HG03175 (cell line): ENCODE results near the gene RUBCNL.
"Not testable (repeated sequence)": the region's sequence is repeated elsewhere in the genome, so short reads cannot be mapped to it uniquely, and the experiment has no call there.

ENCODE experiments used
- ATAC-seq: cut with Tn5 transposase; IDR thresholded peaks from one replicate; pipeline ENCODE4 v1.9.1; 2021; ENCODE audit warnings: mild to moderate bottlenecking, moderate library complexity; ENCODE audit not compliant: unreplicated experiment

The RUBCNL gene, protein sequence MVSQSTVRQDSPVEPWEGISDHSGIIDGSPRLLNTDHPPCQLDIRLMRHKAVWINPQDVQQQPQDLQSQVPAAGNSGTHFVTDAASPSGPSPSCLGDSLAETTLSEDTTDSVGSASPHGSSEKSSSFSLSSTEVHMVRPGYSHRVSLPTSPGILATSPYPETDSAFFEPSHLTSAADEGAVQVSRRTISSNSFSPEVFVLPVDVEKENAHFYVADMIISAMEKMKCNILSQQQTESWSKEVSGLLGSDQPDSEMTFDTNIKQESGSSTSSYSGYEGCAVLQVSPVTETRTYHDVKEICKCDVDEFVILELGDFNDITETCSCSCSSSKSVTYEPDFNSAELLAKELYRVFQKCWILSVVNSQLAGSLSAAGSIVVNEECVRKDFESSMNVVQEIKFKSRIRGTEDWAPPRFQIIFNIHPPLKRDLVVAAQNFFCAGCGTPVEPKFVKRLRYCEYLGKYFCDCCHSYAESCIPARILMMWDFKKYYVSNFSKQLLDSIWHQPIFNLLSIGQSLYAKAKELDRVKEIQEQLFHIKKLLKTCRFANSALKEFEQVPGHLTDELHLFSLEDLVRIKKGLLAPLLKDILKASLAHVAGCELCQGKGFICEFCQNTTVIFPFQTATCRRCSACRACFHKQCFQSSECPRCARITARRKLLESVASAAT

DNA sequence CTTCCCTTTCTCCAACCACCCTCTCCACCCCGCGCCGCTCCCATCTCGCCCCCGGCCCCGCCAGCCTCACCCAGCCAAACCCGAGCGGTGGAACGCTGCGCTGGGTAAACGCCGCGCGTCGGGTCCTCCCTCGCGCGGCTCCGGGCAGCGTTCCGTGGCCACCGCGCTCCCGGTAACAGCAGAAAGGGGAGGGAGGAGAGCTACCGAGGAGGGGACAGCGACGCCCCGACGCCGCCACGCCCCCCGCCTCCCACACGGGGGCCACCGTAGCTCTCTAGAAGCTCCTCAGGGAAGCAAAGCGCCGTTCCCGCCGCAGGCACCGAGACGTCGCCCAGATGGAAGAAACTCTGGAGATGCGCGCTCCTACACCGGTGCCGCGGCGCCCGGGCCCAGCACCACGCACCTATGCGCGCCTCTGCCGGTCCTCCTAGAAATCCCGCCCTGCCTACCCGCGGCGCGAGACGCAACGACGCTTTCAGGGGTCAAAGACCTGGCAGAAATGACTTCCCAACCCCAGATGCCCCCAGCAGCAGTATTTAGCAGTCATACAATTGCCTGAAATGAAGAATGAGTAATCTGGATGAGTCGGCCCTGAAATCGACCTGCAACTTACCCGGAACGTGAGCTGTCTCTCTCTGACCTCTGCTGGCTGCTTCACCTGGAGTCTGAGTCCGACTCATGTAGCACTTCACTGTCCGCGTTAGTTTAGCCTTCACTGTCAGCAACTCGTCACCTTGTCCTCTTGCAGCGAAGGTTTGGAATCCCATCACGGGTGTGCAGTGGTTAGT is at the start of gene RUBCNL:
TSS of gene RUBCNL (minus strand) at position 189 of the 788 bp plus-strand sequence. CDS start 14,777 bp downstream, outside the sequence.
- ATAC-seq = peak; percentile 34

DNA sequence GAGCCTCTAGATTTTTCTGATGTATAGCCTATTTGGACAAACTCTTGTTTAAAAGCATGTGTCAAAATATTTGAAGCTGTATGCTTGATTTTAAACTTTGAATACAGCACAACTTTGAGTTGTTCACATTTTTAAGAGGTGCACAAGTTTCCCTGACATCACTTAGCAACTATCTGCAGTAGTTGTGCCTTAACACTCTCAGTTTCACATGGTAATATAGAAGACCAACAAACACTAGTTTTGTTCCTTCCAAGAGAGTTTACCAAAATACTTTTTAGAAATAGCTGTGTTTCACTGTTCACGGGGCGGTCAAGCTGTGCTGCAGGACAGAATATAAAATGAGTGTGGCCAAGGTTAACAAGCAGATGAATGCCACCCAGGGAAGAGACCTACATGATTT is 42.5 kb upstream of the RUBCNL start:
- not testable (repeated sequence) for ATAC-seq

DNA sequence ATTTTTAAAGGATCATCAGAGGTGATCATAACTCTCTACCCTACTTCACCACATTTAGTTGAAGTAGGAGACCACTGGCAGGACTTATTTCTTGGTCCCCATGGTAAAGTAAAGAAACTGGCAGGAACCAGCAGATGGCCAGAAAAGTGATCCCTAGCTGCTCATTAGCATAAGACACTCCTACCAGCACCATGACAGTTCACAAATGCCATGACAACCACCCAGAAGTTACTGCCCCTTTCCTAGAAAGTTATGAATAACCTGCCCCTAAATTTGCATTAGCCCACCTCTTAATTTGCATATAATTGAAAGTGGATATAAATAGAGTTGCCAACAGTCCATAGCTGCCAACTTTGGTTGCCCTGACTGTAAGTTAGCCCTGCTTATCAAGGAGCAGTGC is 18.4 kb upstream of the RUBCNL start:
- no peak for ATAC-seq

DNA sequence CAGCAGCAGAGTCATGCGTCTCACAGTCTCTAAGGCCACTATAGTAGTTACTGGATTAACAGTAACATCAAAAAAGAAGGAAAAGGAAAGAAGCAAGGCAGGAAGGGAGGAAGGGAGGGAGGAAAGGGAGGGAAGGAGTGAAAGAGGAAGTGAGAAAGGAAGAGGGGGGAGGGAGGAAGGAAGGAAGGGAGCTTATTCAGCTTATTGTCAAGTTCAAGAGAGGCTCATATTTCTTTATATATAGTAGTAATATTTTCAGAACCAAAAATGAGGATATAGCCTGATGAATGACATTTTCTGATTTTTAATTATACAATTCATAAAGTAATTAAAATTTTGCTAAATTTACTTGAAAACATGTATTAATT is 17.7 kb upstream of the RUBCNL start:
- no peak for ATAC-seq

DNA sequence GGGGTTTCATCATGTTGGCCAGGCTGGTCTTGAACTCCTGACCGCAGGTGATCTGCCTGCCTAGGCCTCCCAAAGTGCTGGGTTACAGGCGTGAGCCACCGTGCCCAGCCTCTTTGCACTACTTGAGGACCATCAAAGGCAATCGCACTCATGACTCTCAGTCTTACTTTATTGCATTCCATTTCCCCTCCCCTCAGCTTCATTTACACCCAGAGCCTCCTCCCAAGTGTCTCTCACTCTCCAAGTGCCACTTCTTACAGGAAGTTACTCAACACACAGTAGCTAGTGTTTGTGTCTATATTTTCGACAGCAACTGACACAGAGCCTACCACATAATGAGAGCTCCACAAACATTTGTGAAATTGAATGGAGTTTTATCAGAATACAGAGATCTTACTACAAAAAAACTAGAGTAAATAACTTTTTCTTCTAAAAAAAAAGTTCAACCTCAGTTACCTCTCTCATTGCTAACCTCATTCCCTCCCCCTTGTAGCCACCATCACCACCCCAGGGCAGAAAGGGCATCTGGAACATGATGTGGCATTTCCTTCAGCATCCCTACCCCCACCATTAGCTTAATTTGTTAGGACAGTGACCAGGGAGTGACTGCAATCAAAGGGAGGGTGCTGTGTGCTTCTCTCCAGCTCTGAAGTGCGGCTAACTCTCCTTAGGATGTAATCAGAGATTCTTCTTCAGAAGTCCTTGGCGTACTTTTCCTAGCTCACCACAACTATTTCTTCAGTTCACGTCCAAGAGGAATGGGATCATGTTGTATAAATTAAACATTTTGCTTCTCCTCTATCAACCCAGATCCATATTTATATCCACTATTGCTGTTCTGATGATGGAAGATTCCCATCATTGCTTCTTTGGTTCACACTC is 17.0 kb upstream of the RUBCNL start:
- no peak for ATAC-seq

DNA sequence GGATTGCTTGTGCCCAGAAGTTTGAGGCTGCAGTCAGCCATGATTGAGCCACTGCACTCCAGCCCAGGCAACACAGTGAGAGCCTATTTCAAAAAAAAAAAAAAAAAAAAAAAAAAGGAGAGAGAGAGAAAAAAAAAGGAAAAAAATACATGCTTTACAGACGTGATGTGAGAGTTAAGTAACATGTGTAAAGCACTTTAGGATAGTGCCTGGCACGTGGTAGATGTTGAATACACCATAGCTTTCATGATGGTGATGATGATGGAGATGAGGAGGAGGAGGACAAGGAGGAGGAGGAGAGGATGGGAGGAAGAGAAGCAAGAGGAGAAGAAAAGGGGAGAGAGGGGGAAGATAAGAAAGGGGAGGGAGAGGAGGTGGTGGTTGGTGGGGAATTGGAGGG is 15.1 kb upstream of the RUBCNL start:
- no peak for ATAC-seq

DNA sequence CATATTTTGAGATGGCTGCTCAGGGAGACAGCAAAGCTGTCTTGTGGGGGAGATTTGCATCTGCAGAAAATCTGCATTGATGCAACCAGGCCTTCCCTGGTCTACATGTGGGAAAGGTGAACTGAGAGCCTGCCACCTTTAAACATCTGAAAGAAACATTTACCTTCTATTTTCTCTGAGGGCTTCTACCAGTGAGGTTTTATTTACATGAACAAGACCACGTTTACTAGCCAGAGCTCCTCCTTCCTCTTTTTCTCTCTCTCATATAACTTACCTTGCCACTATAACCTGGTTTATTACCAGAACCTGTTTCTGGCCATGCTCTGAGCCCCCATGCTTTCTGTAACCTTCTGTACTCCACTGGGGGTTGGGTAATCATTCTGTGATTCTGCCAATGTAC is 14.4 kb upstream of the RUBCNL start:
- ATAC-seq = no peak

DNA sequence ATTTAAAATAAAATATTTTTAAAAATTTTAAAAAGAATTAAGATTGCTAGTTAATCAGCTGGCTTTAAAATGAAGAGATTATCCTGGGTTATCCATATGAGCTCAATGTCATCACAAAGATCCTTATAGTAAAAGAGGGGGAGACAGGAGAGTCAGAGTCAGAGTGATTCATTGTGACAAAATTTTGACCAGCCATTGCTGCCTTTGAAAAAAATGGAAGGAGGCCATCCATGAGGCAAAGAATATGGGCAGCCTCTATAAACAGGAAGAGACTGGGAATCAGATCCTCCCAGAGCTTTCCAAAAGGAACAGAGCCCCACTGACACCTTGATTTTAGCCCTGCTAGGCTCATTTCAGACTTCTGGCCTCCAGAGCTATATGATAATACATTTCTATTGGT is 9.3 kb upstream of the RUBCNL start:
- no peak for ATAC-seq

DNA sequence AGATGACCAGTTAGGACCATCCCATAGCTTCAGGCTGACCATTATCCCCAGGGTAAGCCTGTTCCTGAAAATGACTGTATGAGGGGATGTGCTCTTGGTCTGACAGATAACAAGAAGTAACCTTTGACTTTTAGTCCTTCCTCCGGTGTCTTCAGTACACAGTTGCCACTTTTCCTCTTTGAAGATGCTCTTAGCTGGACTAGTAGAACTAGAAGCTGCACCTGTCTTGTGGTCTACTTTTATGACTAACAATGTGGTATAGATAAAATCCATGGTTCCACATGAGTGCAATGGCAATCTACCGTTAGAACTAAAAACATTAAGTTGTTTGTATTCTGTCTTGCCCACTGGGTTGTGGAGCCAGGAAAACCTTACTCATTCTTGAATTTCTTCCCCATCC is 5.9 kb upstream of the RUBCNL start:
- ATAC-seq = peak; percentile 46

DNA sequence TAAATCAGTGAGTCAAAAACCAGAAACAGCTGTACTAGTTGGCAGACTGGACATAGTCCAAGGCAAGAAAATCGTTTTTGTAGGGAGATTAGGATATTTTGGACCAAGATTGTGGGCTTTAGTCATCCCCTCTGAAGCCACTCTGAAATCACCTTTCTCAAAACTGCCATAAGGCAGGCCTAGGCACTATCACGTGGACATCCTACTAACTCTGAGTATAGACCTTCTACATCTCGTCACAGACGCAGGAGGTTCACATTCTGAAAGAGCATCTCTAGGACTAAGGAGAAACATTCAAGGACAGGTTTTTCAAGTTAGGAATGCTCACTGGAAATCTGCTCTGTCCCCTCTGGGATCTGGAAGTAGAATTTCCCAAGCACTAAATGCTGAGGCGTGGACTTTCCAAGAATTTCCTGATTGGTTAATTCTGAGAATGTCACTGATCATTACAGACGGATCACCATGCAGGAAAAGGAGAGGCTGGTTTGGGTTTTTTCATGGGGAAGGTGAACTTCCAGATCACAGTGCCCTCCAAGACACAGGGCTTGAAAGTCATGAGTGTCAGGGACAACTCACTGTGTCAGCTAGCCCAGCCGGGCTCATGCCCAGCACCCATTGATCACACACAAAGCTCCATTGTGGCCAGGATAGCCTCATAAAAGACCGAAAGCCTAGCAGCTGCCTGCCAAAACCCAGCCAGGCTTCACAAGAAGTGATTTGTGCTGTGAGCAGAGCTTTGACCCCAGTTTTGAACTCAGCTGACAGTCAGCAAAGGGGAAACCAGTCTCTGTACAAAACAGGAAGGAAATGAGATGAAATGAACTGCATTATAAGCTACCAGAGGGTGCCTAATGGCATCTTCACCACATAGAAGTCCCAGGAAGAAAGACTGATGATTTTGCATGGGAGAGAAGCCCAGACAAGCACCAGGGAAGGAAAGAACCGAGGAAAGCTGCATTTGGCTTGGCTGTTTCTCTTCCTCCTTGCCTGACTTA is 2.7 kb upstream of the RUBCNL start:
- ATAC-seq = peak; percentile 68

DNA sequence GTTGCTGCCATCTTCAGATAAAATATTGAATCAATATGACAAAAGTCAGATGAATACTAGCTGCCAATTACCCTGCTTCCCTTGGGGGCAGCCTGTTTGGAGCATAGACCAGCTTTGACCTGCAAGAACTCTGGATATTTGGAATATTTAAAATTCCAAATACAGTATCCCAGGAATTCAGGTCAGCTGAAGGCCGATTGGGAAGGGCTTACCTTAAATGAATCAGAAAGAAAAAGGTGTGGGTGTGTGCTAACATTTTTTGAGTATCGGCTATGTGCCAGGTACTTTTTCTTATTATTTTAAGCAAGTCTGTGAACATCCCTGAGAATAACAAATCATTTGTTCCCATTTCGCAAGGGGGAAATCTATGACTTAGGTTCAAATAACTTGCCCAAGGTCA is 1.8 kb upstream of the RUBCNL start:
- ATAC-seq = no peak

DNA sequence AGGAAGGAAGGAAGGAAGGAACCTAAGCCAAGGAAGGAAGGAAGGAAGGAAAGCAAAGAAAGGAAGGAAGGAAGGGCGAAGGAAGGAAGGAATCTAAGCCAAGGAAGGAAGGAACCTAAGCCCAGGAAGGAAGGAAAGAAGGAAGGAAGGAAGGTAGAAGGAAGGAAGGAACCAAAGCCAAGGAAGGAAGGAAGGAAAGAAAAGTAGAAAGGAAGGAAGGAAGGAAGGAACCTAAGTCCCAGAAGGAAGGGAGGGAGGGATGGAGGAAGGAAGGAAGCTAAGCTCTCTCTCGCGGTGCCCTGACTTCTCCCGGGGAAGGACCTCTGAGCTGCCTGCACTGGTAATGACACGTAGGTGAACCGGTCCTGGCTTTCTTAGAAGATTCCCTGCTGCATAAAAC is 1.3 kb upstream of the RUBCNL start:
- ATAC-seq = no peak

DNA sequence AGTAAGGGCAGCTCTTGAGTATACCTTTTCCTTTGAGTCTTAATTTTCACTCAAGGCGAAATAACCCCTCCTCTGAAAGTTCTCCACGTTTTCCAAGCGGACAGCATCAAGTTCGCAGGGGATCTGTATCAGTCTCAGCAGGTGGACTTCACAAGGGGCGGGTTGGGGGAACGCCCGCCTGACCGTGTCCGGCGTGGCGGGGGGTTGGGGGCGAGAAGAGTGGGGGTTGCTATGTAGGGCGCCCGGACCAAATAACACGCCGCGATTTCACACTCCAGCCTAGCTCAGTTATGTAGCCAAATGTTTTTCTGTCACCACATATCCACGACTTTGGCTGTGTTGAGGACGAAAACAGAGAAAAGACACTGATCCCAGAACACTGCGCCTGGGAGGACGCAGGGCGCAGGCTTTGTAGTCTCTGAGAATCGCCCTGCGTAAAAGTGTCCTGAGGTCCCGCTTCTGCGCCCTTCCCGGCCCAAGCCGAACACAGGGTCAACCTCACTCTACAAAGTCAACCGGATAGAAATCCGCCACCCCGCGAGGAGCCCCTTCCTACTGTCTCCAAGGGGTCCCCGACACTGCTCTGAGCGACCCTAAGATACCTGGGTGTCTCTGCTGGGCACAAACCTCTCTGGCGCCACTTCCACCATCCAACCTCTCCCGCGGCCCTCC is 524 bp downstream of the RUBCNL start:
- ATAC-seq = no peak

DNA sequence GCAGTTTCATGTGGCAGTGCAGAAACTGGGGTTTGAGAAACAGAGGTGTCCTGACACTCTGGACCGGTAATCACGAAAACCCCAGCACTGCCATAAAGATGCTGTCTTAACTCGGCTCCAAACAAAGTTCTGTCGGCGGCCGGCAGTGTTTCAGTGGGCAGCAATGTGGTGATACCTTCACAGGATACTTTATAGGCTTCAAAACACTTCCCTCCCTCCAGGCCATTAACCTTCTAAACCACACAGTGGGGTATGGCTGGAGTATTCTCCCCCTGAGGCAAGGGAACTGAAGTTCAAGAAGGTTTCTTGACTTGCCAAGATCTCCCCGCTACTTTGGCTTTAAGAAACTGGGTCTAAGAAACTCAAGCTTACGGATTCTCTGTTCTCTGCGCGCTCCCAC is 1.1 kb downstream of the RUBCNL start:
- ATAC-seq = no peak

DNA sequence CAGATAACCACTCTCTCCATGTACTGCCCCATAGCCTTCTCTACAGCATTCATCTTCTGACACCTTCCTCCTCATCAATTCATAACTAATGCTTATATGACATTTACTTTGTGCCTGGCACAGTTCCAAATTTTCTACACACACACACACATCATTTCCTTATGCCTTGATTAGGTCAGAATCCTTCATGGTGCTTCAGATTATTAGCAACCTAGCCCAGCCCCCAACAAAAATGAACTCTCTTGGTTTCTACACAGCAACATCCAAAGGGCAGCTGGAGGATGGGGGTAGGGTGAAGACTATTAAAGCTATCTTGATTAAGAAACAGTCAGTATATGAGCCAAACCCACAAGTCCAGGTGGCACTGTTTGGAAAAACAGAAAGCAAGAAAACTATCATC is 3.7 kb downstream of the RUBCNL start:
- ATAC-seq = no peak

DNA sequence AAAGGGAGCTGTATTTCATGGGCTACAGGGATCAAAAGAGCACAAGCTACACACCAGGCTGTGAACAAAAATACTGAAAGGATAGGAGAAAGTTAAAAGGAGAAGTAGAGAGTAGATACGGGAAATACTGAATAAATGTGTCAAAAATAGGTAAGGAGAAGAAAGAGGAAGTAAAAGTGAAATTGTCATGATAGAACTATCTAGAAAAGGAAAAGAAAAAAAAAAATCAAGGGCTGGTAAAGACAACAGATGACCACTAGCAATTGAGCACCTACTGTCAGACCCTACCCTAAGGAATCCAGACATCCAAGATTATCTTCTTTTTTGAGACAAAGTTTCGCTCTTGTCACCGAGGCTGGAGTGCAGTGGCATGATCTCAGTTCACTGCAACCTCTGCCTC is 4.8 kb downstream of the RUBCNL start:
- ATAC-seq = peak; percentile 65

DNA sequence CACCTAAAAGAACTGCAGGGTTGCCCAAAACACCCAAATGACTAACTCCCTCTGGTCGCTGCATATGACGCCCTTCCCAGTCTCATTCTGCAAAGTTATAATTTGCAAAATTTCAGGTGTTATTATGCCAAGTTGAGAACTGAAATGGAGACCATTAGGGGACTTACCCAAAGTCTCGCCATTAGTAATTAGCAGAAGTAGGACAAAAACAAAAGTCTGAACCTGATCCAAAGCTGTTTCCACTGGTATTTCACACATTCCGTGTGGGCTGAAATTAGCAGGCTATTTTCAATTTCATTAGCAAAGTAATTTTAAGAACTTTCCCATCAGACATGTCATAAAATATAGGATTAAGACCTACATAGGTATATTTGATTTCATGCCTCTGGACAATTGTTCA is 6.8 kb downstream of the RUBCNL start:
- ATAC-seq = no peak

DNA sequence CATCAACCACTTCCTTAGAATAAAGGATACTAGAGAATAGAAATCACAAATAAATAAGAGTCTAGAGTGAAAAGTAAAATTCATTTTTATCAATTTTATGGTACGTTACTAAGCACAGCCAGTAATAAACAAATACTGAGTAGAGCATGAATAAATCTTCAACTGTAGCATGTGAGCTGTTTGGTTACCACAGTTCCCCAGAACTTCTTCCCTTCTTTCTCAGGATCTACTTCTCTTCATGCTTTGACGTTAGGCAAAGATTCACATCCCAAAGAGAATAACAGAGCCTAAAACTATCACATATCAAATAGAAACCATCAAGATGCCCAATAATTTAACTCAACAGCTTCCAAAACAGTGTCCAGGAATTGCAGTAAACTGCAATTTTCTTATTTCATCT is 7.4 kb downstream of the RUBCNL start:
- no peak for ATAC-seq

DNA sequence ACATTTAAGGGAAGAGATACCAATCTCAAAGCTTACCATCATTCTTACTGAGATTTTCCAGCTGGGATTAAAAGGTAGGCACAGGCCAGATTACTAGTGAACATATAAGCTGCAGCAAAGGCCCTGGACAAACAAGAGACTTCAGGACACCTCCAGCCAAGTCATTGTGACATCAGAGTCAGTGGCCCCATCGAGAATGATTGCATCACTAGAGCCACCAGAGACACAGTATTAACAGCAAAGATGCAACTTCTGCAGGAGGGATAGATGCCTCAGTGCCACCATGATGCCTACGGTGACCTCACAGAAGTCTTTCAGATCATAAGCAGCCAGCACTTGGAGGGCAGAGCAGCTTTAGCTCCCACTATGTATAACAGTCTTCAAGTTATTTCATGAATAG is 8.6 kb downstream of the RUBCNL start:
- no peak for ATAC-seq
